NCI-H1092 (cell line): ENCODE measurements around the gene GPLD1.
"Not testable (repeated sequence)": the region's sequence is repeated elsewhere in the genome, so short reads cannot be mapped to it uniquely, and the experiment has no call there.

Source experiments
- DNase-seq: peaks from one replicate; lab custom pipeline; 2025; lab: John Stamatoyannopoulos, UW

GPLD1 gene

GRCh38 chr6:24410622-24411021, 78.8 kb downstream of the GPLD1 start:
- no peak for DNase-seq

- DNase-seq: no peak
Measured at GRCh38 chr6:24408719-24409410, 80.5 kb downstream of the GPLD1 start.

DNA sequence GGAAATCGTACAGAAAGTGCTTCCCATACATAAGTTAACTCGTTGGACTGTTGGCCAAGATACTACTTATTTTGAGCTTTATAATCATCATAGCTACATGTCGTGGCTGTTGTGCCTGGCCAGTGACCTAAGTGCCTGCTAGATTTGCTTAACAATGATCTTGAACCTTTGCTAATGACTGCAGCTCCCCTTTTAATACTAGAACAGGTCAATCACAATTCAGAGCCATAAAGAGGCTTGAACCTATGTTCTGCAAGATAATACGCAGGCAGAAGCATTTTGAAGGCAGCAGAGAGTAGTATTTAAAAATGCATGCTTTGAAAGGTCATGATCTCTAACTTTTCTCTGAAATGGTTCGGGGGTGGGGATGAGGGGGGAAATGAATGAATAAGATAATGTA, 84.1 kb downstream of the GPLD1 start:
- DNase-seq: no peak

DNA sequence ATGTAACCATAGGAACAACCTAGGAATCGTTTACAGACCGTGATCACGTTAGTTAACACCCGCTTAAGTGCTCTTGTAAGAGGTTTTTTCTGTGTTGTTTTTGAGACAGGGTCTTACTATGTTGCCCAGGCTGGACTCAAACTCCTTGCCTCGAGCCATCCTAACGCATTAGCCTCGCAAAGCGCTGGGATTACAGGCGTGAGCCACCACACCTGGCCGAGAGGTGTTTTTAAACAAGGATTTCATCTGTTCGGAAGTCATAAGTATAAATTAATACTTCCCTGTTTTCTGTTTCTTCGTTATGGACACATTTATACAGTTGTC, 85.9 kb downstream of the GPLD1 start:
- DNase-seq: no peak

DNA sequence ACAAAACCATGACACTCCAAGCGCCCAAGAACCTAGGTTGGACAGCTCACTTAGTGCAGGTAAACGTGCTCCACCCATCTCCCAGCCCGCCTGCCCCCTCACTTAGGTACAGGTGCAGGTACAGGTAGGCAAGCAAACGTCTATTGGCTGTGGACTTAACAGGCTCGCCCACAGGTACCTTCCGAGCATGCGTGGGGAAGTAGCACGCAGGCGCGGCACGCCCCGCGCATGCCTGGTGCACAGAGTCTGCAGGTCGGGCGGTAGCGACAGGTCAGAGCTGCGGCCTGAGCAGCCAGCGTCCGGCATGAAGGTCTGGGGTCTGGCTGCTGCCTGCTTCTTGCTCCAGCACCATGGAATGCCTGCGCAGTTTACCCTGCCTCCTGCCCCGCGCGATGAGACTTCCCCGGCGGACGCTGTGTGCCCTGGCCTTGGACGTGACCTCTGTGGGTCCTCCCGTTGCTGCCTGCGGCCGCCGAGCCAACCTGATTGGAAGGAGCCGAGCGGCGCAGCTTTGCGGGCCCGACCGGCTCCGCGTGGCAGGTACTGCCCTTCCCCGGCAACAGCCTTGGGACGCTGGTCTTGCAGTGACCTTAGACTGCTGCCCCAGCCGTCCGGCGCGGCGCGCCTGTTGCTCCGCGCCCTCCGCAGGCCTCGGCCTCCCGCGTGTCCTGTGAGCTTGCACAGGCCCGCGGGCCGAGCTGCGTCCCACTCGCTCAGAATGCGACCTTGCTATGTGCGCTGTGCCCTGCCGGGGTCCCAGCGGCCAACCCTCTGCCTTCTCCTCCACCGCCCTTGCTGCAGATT, 86.5 kb downstream of the GPLD1 start, which contains the start of gene MRS2:
Gene MRS2 (plus strand): TSS at position 240 of the 804 bp plus-strand sequence. CDS start 111 bp downstream, at position 351.
- DNase-seq: peak; percentile 32

GRCh38 chr6:24401458-24401857, 87.9 kb downstream of the GPLD1 start:
- no peak for DNase-seq

DNA sequence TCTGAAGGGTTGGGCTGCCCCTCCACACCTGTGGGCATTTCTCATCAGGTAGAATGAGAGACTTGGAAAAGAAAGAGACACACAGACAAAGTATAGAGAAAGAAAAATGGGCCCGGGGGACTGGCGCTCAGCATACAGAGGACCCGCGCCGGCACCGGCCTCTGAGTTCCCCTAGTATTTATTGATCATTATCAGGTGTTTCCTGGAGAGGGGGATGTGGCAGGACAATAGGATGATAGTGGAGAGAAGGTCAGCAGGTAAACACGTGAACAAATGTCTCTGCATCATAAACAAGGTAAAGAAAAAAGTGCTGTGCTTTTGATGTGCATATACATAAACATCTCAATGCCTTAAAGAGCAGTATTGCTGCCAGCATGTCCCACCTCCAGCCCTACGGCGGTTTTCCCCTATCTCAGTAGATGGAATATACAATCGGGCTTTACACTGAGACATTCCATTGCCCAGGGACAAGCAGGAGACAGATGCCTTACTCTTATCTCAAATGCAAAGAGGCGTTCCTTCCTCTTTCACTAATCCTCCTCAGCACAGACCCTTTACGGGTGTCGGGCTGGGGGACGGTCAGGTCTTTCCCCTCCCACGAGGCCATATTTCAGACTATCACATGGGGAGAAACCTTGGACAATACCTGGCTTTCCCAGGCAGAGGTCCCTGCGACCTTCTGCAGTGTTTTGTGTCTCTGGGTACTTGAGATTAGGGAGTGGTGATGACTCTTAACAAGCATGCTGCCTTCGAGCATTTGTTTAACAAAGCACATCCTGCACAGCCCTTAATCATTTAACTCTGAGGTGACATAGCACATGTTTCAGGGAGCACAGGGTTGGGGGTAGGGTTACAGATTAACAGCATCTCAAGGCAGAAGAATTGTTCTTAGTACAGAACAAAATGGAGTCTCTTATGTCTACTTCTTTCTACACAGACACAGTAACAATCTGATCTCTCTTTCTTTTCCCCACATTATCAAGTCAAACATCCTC, 89.0 kb downstream of the GPLD1 start:
- not testable (repeated sequence) for DNase-seq

- DNase-seq: no peak
Measured at GRCh38 chr6:24397631-24398030, 91.7 kb downstream of the GPLD1 start.

GRCh38 chr6:24396824-24397223, 92.6 kb downstream of the GPLD1 start:
- DNase-seq: no peak

DNA sequence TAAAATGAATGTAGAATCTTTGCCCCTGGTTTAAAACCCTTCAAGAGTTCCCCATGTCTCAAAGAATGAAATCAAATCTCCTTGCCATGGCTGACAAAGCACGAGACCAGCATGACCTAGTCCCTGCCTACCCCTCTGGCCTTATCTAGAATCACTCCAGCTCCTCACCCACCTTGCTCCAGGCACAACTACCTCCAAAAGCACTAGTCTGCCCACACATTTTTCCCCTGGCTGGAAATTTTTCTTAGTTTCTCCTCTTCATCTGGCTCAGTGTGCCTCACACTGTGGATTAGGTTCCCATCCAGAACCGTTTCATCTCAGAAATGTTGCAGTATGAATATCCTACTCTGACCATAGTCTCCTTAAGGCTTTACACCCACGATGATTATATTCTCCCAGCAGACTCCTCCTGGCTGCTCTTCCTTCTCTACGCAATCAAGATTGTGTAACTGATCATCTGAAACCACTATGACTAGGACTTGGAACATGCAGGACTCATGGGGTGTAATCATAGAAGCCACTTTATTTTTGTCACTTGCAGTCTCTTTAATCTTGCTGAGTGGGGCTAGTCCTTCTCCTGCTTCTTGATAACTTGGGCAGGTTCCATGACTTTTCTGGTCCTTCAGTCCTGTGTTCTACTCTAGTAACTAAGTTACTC, 94.5 kb downstream of the GPLD1 start:
- no peak for DNase-seq

- no peak for DNase-seq
Measured at GRCh38 chr6:24394061-24394779, 95.2 kb downstream of the GPLD1 start.

GRCh38 chr6:24391756-24392405, 97.5 kb downstream of the GPLD1 start:
- DNase-seq: no peak

DNA sequence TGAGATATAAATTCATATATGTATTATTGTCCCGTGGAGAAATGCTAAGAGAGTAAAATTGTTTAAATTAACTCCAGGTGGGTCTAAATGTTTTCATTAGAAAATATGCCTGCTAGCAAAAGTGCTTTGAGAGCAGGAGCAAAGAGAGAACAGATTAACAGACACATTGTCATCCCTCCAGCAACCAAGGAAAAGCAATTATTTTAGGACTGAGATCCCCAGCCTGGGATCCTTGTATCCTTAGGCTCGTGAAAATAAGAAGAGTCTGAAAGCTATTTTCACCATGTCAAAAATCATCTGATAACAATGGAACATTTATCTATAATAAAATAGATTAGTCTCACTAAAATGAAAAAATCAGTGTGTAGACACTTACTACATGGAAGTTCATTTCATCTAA, 98.2 kb downstream of the GPLD1 start:
- no peak for DNase-seq

GRCh38 chr6:24387818-24388217, 101.6 kb downstream of the GPLD1 start:
- DNase-seq: no peak

- no peak for DNase-seq
Measured at GRCh38 chr6:24385536-24386269, 103.7 kb downstream of the GPLD1 start.

GRCh38 chr6:24384369-24385130, 104.8 kb downstream of the GPLD1 start:
- not testable (repeated sequence) for DNase-seq

- DNase-seq: not testable (repeated sequence)
Measured at GRCh38 chr6:24382891-24383494, 106.4 kb downstream of the GPLD1 start.

- DNase-seq: no peak
Measured at GRCh38 chr6:24382220-24382540, 107.2 kb downstream of the GPLD1 start.
